HG03175 (cell line): ENCODE results near the gene C9orf50.

Source experiments
- ATAC-seq: cut with Tn5 transposase; IDR thresholded peaks from one replicate; pipeline ENCODE4 v1.9.1; 2021; ENCODE audit warnings: mild to moderate bottlenecking, moderate library complexity; ENCODE audit not compliant: unreplicated experiment

Gene C9orf50

DNA sequence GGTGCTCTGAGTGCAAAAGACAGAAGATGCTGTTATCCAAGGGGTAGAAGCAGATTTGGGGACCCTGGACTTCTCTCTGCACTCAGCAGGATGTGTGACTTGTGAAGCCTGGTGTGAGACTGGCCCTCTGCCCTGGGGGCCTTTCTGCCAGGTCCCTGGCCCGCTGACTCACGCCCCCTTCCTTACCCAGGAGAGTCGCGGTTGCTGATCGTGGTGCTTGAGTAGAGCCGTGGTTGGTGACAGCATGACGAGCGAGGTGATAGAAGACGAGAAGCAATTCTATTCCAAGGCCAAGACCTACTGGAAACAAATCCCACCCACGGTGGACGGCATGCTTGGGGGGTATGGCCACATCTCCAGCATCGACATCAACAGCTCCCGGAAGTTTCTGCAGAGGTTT lies 11.6 kb upstream of the C9orf50 start:
- no peak for ATAC-seq

DNA sequence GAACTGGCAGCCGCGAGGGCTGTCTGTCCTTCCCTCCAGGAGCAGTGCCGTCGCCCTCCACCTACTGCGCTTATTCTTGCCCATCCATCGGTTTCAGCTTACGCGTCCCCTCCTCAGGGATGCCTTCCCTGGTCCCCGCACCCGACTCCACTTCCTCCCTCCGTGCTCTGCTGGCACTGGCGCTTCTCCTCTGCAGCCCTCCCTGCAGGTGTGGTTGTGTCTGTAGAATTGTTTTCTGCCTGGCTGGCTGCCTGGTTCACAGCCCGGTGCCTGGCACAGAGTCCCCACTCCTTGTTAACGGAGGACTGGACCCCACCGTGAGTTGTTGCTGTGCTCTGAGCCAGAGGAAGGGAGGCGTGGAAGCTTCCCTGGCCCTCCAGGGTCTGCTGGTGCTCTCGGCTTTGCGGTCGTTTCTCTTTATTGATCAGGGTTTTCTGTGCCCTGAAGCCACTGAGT lies 10.8 kb upstream of the C9orf50 start:
- no peak for ATAC-seq

DNA sequence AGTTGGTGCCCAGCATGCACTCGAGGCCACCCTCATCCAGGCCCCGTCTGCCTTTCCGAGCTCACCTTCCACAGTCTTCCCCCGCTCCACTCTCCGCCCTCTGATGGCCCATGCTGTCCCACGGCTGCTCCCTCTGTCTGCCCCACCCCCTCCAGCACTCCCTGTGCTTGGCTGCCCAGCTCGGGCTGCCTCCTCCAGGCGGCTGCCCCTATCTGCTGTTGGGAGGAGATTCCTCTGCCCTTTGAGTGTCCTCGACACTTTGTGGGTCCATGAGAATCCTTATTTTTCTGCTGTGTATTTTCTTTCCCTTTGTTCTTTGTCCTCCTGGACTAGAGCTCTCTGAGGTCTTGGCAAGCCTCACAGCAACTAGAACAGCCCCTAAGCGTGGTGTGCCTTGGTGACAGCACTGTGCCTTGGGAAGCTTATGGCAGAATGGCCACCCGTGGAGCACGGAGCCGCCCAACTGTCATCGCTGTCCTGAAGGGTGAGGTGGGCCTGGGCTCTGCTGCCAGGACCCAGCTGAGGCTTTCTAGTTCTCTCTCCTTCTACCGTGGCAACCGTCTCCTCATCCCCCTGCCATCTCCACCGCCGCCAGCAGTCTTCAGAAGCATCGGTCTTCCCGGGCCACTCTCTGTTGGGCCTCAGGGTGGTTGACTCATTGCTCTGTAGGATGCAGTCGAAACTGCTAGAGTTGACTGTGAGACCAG lies 10.2 kb upstream of the C9orf50 start:
- no peak for ATAC-seq

DNA sequence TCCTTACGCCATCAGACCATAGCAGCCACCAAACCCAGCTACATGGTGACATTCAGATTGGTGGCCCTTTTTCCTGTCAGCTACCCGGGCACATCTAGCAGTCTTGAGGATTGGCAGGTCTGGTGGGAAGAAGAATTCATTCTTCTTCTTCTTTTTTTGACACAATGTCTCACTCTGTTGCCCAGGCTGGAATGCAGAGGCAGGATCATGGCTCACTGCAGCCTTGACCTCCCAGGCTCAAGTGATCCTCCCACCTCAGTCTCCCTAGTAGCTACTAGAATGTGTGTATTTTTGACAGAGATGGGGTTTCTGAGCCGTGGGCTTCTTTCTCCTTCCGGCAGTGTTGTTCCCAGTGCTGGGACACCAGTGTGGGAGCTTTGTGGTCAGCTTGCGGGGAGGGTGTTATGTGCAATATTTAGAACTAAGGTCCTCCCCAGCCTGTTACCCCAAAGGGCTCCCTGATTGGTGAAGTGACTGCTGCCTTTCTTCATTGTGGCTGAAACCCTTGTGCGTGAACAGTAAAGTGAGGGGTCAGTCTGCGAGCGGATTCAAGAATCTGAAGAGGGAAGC lies 8.4 kb upstream of the C9orf50 start:
- ATAC-seq: no peak

DNA sequence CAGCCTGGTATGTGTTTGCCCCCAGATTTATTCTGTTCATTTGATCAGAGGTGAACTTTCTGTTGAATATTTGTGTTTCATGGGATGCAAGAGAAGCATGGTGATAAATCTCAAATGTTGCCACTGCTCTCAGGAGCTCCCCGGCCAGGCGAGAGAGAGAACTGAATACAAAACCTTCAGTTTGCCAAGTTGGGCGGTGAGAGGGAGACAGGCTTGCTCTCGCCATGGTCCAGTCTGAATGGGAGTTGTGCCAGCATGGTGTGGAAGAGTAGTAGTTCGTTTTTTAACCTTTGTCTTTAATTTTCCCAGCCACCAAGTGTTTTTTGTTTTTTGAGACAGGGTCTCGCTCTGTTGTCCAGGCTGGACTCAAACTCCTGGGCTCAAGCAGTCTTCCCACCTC lies 7.8 kb upstream of the C9orf50 start:
- ATAC-seq: no peak

DNA sequence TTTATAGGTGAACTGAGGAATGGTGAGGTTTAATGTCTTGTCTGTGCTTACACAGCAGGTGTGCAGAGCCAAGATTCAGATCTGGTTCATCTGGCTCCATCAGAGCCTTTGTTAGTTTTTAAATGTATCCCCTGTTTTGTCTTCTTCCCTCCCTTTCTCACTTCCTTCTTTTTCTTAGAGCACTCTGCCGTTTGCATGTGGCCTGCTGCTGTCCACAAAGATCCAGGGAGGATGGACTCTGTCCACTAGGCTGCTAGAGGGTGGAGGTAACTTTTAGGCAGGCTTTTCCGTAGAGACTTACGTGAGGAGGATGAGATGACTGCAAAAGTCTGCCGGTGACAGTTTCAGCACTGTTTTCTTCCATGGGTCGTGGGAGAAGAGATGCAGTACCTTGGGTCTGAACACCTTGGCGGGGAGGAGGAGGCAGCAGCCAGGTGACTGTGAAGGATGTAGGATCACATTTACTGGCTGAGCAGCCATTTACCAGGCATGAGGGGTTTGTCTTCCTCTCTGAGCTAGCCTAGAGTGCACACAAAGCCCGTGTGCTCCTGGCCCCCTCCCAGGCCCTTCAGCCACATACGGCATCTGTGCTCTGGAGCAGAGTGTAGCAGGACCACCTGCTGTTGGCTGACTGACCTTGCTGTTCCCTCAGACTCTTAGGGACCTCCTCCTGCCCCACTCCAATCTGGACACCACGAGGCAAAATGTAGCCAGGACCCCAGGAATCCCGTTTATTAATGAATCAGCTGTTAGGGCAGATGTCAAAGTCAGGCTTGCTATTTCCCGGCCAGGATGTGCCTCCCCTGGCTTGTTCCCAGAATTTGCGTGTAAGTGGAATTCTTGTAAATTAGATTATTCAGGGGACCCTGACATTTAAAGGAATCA lies 6.9 kb upstream of the C9orf50 start:
- no peak for ATAC-seq

DNA sequence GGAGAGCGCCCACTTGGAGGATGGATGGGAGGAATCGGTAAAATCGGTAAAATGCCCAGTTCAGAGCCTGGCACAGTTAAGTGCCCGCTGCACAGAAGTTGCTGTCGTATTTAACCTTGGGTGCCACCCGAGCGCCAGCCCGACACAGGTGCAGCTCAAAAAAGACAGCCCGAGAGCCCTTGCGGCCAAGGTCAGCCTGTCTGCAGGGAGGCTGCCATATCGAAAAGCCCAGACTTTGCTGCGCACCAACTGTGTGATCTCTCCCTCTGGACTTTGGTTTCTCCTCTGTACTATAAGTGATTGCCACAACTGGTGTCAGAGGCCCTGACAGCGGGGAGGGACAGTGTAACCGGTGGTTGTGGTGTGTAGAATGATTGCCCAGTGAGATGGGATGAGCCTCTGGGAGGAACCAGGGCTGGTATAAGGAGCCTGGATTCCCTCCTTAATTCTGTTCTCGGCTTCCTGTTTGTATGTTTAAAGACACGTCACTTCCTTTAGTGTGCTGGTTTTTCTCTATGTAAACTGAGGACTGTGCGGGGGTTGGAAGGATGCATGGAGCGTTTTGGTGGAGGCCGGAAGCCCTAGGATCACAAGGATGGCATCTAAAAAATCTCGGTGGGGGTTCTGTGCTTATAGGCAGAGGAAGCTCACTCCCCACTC lies 5.9 kb upstream of the C9orf50 start:
- ATAC-seq: peak; percentile 17

DNA sequence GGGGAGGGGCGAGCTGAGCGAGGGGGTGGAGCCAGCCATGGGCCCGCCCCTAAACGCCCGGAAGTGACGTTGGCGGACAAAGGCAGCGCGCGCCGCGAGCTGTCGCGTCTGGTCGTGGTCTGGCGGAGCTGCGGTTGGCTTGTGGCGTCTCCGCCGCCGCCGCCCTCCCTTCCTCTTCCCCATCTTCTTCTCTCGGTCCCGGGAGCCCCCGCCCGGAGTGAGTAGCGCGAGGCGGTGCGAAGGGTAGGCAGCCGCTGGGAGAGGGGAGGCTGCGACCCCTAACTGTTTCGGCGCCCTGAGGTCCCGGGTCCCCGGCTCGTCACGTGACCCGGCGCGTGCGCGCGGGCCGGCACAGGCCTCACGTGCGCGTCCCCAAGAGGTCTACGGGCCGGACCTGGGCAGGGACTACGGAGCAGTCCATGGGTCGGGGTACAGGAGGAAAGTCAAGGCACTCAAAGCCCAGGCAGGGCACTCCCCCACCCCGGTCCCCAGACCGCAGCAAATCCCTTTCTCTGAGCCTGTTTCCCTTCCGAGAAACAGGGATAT lies 5.3 kb upstream of the C9orf50 start, which contains the start of gene NTMT1:
NTMT1 (plus strand) TSS at position 85 of the 546 bp plus-strand sequence. CDS start 6,541 bp downstream, outside the sequence.
- peak; percentile 77 for ATAC-seq

DNA sequence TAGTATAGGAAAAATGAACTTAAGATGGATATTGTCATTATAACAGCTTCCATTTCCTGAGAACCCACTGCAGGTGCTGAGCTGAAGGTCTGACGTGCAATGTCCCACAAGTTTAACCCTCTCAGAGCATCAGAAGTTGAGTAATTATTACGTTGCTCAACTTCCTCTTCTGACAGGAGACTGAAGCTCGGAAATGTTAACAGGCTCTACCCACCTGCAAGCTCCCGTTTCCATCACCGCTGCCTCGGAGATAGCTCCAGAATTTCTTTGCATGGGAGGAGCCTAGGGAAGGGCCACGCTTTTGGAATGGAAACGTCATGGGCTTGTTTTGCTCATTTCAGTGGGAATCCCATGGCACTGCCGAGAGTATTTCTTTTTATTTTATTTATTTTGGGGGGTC lies 4.0 kb upstream of the C9orf50 start:
- ATAC-seq: no peak

DNA sequence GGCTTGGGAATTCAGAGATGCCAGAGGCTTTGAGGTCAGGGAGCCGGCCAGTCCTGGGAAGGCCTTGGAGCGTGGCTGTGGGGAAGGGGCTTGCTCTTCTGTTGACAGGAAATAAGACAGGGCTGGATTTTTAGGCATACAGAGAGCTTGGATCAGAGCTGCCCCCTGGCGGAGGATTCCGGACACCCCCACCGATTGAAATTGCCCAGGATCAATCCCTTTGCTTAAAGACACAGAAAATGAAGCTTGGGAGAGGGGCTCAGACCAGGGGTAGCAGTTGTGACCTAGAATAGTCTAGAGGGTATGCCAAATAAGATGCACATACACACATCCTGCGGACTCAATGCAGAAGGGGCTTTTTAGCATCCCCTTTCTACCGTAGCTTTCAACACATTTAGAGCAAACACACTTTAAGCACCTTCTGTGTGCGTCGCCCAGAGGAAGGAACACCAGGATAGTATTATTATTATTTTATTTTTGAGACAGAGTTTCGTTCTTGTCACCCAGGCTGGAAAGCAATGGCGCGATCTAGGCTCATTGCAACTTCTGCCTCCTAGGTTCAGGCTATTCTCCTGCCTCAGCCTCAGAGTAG lies 3.4 kb upstream of the C9orf50 start:
- ATAC-seq: no peak

DNA sequence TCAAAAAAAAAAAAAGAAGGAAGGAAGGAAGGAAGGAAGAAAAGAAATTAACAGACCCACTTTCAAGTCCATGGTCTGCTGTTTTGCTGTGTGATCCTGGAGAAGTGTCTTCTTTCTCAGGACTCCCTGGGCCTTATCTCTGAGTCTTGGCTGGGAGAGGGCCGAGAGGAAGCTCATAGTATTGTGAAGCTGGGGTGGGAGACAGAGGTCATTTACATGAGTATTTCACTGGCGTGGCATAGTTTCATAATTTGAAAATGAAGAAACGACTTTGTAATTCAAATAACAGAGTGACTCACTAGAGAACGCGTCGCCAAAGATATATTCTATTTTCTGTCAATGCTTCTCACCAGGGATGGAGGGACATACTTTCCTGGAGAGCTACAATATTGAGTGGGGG lies 2.4 kb upstream of the C9orf50 start:
- no peak for ATAC-seq

DNA sequence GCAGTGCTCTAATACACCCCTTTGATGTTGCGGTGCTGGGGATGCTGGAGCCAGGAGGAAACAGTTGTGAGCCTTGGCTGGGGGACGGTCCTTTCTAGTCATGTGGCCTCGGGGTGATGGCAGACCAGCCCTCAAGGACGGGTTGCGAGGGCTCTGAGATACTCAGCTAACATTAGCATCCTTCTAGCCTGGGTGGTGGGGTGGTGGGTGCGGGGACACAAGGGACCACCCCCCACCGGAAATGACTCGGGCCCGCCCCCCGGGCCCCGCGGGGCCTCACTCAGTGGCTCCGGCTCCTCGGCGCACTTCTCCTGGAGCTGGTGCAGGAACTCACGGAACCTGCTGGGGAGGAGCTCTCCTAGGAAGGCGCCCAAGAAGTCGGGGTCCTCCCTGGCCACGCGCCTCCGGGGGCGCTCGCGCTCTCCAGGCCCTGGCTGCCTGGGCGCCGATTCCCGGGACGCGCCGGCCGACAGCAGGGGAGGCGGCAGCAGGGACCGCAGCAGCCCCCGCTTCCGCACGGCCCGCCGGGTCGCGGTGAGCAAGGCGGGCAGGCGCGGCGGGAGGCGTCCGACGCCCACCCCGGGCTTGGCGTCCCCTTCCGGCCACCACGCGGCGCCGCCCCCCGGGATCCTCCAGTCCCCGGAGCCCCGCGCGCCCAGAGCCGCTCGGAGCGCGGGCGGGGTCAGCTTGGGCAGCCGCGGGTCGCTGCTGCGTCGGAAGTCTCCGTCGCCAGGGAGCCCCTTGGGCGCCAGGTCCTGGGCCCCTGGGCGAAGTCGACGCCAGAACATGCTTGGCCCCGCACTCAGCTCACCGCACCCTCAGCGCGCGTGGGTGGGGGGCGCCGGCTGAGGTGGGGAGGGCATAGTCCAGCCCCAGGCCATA lies 873 bp downstream of the C9orf50 start:
- ATAC-seq: no peak

DNA sequence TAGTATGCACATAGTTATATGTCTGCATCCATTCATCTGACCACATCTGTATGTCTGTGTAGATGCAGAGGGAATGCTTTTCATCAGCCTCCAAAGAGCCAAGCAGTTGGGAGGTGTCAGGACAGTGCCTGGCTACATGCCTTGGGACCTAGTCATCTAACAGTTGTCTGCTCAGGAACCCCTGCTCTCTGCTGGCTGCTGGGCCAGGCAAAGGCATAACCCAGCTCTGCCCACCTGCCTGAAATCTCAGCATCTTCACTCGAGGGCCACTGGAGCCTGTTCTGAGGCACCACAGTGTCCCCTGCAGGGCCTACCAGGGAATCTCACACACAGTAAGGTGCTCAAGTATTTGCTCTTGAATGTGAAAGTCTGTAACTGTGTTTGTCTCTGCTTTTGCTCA lies 3.7 kb downstream of the C9orf50 start:
- no peak for ATAC-seq

DNA sequence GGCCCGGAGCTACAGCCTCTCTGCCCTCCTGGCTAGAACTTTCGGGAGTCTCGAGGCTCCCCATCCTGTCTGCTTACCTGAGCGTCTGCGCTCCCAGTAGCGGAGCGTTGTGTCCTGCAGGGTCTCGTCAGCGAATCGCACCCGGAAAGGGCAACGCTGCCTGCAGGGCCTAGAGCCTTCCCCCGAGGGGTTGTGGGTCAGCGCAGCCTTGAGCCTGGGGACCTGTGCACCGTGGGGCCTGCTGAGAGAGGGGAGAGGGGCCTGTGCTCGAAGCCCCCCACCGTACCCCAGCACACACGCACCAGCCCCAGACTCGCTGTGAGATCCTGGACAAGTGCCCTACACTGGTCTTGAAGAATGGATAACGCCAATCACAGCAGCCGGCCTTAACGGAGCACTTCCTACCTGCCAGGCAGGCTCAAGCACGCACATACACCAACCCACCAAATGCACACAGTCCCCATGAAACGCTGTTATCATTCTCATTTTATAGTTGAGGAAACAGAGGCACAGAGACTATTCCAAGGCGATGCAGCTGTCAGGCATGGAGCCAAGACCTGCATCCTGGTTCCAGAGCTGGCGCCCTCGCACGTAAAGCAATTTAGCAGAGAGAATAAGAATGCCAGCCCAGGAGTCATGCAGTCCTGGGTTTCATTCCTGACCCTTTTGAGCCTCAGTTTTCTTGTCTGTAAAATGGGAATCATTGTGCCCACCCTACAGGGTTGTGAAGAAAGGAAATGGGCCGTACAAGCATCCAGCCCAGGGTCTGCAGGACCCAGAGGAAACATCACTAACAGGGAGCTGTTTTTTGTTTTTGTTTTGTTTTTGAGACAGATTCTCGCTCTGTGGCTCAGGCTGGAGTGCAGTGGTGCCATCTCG lies 5.3 kb downstream of the C9orf50 start:
- ATAC-seq: no peak

DNA sequence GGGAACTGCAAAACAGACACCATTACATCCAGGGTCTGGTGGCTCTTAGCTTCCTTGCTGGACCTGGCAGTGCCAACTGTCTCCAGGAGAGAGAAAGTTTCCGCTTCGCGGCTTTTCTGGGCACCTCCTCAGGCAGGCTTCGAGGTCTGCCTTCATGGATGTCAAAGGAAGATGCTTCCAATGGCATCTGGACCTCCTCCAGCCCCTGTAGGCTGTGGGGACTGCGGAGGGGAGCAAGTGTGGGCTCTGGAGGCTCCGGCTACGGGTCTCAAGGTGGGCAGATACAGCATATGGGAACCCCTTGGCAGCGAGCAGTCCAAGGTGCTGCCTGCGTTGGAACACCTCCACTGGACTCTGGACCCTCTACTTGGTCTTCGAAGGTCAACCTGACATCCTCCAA lies 6.0 kb downstream of the C9orf50 start:
- ATAC-seq: no peak

DNA sequence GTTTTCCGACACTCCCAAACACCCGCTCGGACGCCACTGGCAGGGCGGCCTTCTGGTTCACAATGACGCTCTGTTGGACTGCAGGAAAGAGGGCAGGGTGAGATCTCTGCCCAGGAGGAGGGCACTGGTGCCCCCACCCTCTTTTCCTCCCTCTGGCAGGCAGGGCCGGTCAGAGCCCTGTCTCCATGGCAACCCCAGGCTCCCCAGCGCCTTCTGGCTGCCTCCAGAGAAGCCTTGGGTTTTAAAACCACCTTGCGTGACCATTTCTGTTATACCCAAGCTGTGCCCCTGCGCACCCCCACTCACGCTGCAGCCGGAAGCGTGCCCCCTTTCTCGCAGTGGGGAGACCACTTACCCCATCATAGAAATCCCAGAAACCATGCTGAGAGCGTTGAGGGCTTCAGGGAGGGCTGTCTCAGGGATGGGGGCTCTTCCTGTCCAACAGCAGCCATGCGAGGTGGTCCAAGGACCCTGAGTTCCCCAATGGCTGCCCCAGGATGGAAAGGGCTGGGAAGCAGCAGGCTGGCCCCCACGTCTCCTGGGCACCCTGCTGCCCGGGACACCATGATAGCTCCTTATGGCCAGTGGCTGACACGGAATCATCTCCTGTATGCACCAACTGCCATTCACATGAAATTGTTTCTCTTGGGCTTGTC lies 7.3 kb downstream of the C9orf50 start:
- no peak for ATAC-seq

DNA sequence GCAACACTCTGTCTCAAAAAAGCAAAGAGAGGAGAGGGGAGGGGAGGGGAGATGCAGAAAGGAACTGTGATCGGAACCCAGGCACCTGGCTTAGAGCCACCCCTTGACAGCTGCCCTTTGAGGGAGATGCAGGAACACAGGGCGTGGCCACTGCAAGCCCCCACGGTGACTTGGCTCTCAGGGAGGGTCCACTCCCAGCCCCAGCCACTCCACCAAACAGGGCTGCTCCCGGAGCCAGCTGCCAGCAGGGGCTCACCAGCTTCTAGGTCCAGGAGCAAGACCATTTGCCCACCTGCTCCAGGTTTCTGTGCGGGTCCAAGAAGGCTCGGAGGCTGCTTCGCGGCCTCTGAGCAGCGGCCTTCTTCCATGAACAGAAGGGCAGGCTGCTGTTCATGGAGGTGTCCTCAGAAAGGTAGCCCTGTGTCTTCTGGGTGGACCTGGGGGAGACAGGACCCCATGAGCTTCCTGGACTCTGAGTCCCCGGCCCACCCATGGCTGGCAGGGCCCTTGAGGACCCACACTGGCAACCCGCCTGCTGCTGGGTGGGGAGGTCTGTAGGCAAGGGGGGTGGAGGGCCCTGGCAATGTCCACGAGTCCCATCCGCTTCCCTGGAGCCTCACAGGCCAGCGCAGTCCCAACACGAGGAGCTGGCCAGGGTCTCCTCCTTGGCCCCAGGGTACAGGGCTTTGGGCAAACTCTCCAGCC lies 7.9 kb downstream of the C9orf50 start:
- no peak for ATAC-seq
